ENCODE data around the gene MARCHF2. TPM values are rescaled to one million over a fixed set of nuclear protein-coding genes. Genes with fewer than 3 reads are reported as not detected.

Gene MARCHF2
- total and polyA plus RNA-seq, 4 donors: 50.1 to 70.5 (median 61.7) TPM

DNA sequence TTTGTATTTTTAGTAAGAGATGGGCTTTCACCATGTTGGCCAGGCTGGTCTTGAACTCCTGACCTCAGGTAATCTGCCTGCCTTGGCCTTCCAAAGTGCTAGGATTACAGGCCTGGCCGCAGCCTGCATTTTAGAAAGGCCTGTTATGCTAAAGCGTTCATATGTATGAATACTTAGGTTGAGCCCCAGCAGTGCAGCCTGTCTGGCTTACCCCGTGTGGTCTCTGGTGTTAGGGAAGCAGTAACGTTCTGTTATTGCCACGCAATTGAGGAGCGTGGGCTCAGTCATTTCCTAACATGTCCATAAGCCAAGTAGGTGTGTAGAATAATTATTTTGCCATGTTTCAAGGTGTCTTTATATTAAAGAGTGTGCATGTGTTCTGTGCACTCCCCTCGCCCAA is 46.0 kb downstream of the MARCHF2 start:
- ATAC-seq (ENCODE audit: low FRiP score) (no peak), DNase-seq (no peak)
- Histone ChIP-seq H3K9me3 (ENCODE audit: control insufficient read depth, low read length) (no peaks in the 10 kb centered on the region), H3K27ac (ENCODE audit: low read depth in 1 of 2, low read length in 2 of 2) (peak overlapping the region in 1 of 2 donors; percentile 46), H3K36me3 (ENCODE audit: control insufficient read depth in 1 of 2, insufficient read depth in 2 of 2, low read length in 1 of 2) (peaks cover 0 to 7% of the 10 kb centered on the region in 2 donors), H3K27me3 (ENCODE audit: control insufficient read depth in 1 of 2, insufficient read depth in 2 of 2, low read length in 1 of 2) (no peaks in the 10 kb centered on the region), H3K4me3 (ENCODE audit: low read length in 2 of 2) (no peak overlapping the region), H3K4me1 (ENCODE audit: control insufficient read depth in 1 of 2, insufficient read depth in 2 of 2, low read length in 2 of 2) (peaks cover 4 to 7% of the 10 kb centered on the region in 2 donors)
- intact Hi-C loops (cut with DNase I): no loop called here
- 27 to 35% methylated on average over 7 of the region's 7 CpGs for WGBS, 2 donors

DNA sequence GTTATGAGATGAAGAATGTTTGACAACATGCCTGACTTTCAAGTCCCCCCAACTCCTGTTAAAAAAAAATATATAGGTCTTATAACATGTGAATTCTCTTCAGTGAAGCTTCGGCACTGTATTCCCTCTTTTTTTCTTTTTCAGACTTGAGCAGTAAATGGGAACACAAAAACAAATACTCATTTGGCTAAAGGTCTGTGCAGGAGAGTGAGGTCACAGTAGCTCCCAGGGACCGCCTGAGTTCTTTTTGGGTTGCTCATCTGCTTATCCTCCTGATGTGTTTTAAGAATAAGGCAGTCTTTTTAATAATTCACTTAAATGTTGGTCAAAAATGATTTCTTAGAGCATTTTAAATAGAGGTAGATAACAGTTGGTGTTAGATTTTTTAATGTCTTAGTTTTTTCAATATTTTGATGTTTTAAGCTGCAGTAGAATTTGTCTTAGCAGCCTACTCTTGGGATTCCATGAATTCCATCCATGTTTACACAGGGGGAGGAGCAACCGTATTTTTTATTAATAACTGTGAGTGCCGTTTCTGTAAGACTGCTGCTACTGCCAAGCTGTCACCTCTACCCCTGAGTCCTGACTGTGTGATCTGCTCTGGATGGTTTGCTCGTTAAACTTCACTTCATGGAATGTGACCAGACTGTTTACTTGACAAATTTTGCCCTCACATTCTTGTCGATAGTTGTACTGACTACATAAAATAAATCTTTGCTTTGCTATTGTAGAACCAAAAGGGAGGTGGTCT is 46.6 kb downstream of the MARCHF2 start:
- 5 to 6% methylated on average over 6 of the region's 6 CpGs for WGBS, 2 donors
- H3K4me1 ChIP-seq (ENCODE audit: control insufficient read depth in 1 of 2, insufficient read depth in 2 of 2, low read length in 2 of 2): peaks cover 4% of the 10 kb centered on the region in 2 donors
- no peak overlapping the region for H3K4me3 ChIP-seq (ENCODE audit: low read length in 2 of 2)
- intact Hi-C loops (cut with DNase I): no loop called here
- H3K27me3 ChIP-seq (ENCODE audit: control insufficient read depth in 1 of 2, insufficient read depth in 2 of 2, low read length in 1 of 2): no peaks in the 10 kb centered on the region
- DNase-seq: no peak
- H3K9me3 ChIP-seq (ENCODE audit: control insufficient read depth, low read length): no peaks in the 10 kb centered on the region
- H3K27ac ChIP-seq (ENCODE audit: low read depth in 1 of 2, low read length in 2 of 2): peak overlapping the region; percentile 46 to 84
- no peak for ATAC-seq (ENCODE audit: low FRiP score)
- peaks cover 0 to 8% of the 10 kb centered on the region in 2 donors for H3K36me3 ChIP-seq (ENCODE audit: control insufficient read depth in 1 of 2, insufficient read depth in 2 of 2, low read length in 1 of 2)

DNA sequence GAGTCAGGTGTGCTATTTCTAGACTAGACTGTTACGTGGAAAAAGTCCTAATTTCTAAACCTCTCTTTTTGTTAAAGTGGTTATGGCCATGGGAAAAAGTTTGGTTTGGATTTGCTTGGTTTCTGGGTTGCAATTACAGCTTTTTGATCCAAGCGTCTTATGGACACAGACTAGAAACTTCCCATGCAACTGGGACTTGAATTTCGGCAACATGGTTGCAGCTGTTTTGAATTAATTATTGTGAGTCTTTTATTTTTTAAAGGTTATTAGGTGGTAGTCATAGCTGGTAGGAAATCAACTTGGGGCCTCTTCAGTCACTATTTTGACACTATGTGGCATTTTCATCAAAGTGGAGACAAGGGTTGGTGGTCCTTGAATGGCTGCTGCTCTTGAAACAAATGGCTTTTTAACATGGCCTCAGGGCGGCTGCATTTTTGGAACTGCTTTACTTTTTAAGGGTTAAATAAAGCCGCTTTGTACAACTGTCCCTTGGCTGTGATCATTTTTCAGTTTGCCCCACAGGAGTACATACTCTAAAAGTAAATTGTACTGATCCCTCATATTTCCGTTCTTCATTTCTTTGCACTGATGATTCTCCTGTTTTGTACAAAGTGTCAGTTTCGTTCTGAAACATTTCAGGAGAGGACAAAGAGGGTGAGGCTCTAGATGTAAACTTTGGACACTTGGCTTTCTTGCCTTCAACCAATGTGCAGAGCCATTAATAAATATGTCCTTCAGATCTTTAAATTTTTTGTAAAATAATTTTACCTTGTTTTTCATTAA is 47.6 kb downstream of the MARCHF2 start:
- WGBS, 2 donors: 64 to 68% methylated on average over 7 of the region's 7 CpGs
- ATAC-seq (ENCODE audit: low FRiP score): no peak
- peak overlapping the region in 1 of 2 donors; percentile 84 for H3K27ac ChIP-seq (ENCODE audit: low read depth in 1 of 2, low read length in 2 of 2)

DNA sequence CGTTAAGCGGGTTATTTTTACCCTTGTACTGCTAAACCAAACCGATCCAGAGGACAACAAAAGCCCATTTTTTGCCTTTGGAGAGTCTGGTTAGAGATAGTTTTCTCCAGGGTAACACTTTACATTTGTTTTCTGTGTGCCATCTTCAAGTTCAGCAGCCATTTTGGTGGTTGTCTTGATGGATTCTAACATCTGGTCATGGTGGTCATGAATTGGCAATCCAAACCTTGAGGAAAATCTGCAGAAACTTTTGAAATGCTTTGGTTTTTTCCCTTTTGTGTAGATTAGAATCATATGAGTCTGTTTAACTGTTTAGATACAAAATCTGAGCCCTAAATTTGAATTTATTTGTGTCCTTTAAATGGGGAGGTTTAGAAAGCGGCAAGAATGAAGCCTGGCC is 48.3 kb downstream of the MARCHF2 start:
- Histone ChIP-seq H3K4me3 (ENCODE audit: low read length in 2 of 2) (no peak overlapping the region), H3K36me3 (ENCODE audit: control insufficient read depth in 1 of 2, insufficient read depth in 2 of 2, low read length in 1 of 2) (peaks cover 0 to 11% of the 10 kb centered on the region in 2 donors), H3K27ac (ENCODE audit: low read depth in 1 of 2, low read length in 2 of 2) (no peak overlapping the region), H3K27me3 (ENCODE audit: control insufficient read depth in 1 of 2, insufficient read depth in 2 of 2, low read length in 1 of 2) (no peaks in the 10 kb centered on the region), H3K4me1 (ENCODE audit: control insufficient read depth in 1 of 2, insufficient read depth in 2 of 2, low read length in 2 of 2) (peaks cover 4% of the 10 kb centered on the region in 2 donors), H3K9me3 (ENCODE audit: control insufficient read depth, low read length) (no peaks in the 10 kb centered on the region)
- no peak for DNase-seq
- no peak for ATAC-seq (ENCODE audit: low FRiP score)
- 70 to 71% methylated on average over 3 to 4 of the region's 4 CpGs for WGBS, 2 donors
- intact Hi-C loops (cut with DNase I): no loop called here

More for the DNA sequence above, 47.6 kb downstream of the MARCHF2 start:
- intact Hi-C loops (cut with DNase I): no loop called here
- Histone ChIP-seq H3K36me3 (ENCODE audit: control insufficient read depth in 1 of 2, insufficient read depth in 2 of 2, low read length in 1 of 2) (peaks cover 0 to 13% of the 10 kb centered on the region in 2 donors), H3K4me3 (ENCODE audit: low read length in 2 of 2) (no peak overlapping the region), H3K4me1 (ENCODE audit: control insufficient read depth in 1 of 2, insufficient read depth in 2 of 2, low read length in 2 of 2) (peaks cover 4% of the 10 kb centered on the region in 2 donors), H3K27me3 (ENCODE audit: control insufficient read depth in 1 of 2, insufficient read depth in 2 of 2, low read length in 1 of 2) (no peaks in the 10 kb centered on the region), H3K9me3 (ENCODE audit: control insufficient read depth, low read length) (no peaks in the 10 kb centered on the region)
- DNase-seq: no peak

DNA sequence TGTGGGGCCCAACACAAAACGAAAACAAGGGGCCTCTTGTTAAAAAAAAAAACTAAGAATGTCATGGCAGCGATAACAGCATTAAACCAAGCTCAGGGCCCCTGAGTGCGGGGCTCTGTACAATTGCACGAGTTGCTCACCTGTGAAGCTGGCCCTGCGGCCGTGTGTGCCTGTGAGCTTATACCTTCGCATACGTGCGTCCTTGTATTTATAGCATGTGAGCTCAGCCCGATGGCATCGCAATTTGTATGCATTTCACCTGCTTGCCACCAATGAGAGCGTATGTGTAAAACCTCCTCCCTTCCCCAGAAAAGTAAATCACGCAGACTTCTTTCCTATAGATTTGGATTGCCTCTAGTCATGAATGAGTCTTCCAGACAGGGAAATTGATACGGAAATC is 48.8 kb downstream of the MARCHF2 start:
- Histone ChIP-seq H3K9me3 (ENCODE audit: control insufficient read depth, low read length) (no peaks in the 10 kb centered on the region), H3K4me1 (ENCODE audit: control insufficient read depth in 1 of 2, insufficient read depth in 2 of 2, low read length in 2 of 2) (peaks cover 4% of the 10 kb centered on the region in 2 donors), H3K27ac (ENCODE audit: low read depth in 1 of 2, low read length in 2 of 2) (no peak overlapping the region), H3K36me3 (ENCODE audit: control insufficient read depth in 1 of 2, insufficient read depth in 2 of 2, low read length in 1 of 2) (peaks cover 0 to 11% of the 10 kb centered on the region in 2 donors), H3K27me3 (ENCODE audit: control insufficient read depth in 1 of 2, insufficient read depth in 2 of 2, low read length in 1 of 2) (no peaks in the 10 kb centered on the region), H3K4me3 (ENCODE audit: low read length in 2 of 2) (no peak overlapping the region)
- intact Hi-C loops (cut with DNase I): no loop called here
- ATAC-seq (ENCODE audit: low FRiP score) (no peak), DNase-seq (no peak)
- WGBS, 2 donors: 83 to 84% methylated on average over 14 of the region's 14 CpGs

DNA sequence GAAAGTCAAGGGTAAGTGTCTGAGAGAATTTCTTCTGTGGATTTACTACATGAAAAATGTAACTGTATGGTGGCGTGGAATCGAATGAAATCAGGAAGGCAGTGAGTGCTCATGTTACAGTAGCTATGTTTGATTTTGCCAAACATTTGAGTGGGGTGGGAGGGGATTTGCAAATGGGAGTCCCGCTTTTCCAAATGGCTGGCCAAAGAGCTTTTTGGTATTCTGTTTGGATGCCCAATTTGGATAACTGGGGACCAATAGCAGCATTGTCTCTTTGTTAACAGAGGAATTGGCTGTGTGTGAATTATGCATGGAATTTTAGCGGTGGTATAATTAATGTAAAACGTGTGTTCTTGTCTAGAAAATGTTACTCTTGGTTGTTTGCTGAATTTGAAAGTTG is 49.5 kb downstream of the MARCHF2 start:
- no peaks in the 10 kb centered on the region for H3K27me3 ChIP-seq (ENCODE audit: control insufficient read depth in 1 of 2, insufficient read depth in 2 of 2, low read length in 1 of 2)
- H3K36me3 ChIP-seq (ENCODE audit: control insufficient read depth in 1 of 2, insufficient read depth in 2 of 2, low read length in 1 of 2): peaks cover 0 to 12% of the 10 kb centered on the region in 2 donors
- ATAC-seq (ENCODE audit: low FRiP score): no peak
- DNase-seq: no peak
- H3K4me3 ChIP-seq (ENCODE audit: low read length in 2 of 2): no peak overlapping the region
- WGBS, 2 donors: 72 to 73% methylated on average over 5 of the region's 5 CpGs
- H3K4me1 ChIP-seq (ENCODE audit: control insufficient read depth in 1 of 2, insufficient read depth in 2 of 2, low read length in 2 of 2): peaks cover 4% of the 10 kb centered on the region in 2 donors
- no peaks in the 10 kb centered on the region for H3K9me3 ChIP-seq (ENCODE audit: control insufficient read depth, low read length)
- no peak overlapping the region for H3K27ac ChIP-seq (ENCODE audit: low read depth in 1 of 2, low read length in 2 of 2)
- intact Hi-C loops (cut with DNase I): no loop called here

DNA sequence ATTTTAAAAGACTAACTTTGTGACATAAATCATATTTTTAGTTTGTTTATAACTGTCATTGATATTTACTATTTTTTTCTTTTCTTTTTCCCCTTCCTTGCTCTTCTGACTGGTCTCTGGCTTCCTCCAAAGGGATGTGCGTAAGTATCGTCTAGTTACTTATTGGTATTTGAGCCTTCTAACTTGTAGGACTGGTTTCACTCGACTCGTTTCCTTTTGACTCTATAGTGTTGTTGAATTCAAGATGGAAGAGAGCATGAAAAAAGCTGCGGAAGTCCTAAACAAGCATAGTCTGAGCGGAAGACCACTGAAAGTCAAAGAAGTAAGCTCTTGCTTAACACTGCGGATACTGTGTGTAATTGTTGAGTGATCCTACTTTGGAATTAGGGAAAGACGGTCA is 50.3 kb downstream of the MARCHF2 start:
- Histone ChIP-seq H3K27ac (ENCODE audit: low read depth in 1 of 2, low read length in 2 of 2) (no peak overlapping the region), H3K4me3 (ENCODE audit: low read length in 2 of 2) (no peak overlapping the region), H3K36me3 (ENCODE audit: control insufficient read depth in 1 of 2, insufficient read depth in 2 of 2, low read length in 1 of 2) (peaks cover 0 to 12% of the 10 kb centered on the region in 2 donors), H3K9me3 (ENCODE audit: control insufficient read depth, low read length) (no peaks in the 10 kb centered on the region), H3K27me3 (ENCODE audit: control insufficient read depth in 1 of 2, insufficient read depth in 2 of 2, low read length in 1 of 2) (no peaks in the 10 kb centered on the region), H3K4me1 (ENCODE audit: control insufficient read depth in 1 of 2, insufficient read depth in 2 of 2, low read length in 2 of 2) (peaks cover 1 to 4% of the 10 kb centered on the region in 2 donors)
- intact Hi-C loops (cut with DNase I): no loop called here
- no peak for ATAC-seq (ENCODE audit: low FRiP score)
- DNase-seq: no peak
- 91 to 92% methylated on average over 8 of the region's 8 CpGs for WGBS, 2 donors

DNA sequence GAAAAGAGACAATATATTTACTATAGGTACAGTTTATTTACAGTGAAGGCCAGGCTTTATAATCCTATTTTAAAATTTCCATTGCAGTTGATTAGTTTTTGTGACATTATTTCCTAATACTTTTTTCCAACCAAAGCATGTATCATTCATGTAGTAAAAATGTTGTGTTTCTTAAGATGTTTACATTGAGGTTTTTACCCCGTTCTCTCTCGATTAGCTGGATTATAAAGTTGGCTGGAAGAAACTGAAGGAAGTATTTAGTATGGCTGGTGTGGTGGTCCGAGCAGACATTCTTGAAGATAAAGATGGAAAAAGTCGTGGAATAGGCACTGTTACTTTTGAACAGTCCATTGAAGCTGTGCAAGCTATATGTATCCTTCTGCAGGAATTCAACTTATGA is 52.9 kb downstream of the MARCHF2 start:
- Histone ChIP-seq H3K27me3 (ENCODE audit: control insufficient read depth in 1 of 2, insufficient read depth in 2 of 2, low read length in 1 of 2) (no peaks in the 10 kb centered on the region), H3K27ac (ENCODE audit: low read depth in 1 of 2, low read length in 2 of 2) (no peak overlapping the region), H3K4me3 (ENCODE audit: low read length in 2 of 2) (no peak overlapping the region), H3K36me3 (ENCODE audit: control insufficient read depth in 1 of 2, insufficient read depth in 2 of 2, low read length in 1 of 2) (peaks cover 2 to 26% of the 10 kb centered on the region in 2 donors), H3K4me1 (ENCODE audit: control insufficient read depth in 1 of 2, insufficient read depth in 2 of 2, low read length in 2 of 2) (no peaks in the 10 kb centered on the region), H3K9me3 (ENCODE audit: control insufficient read depth, low read length) (no peaks in the 10 kb centered on the region)
- 86 to 90% methylated on average over 4 of the region's 4 CpGs for WGBS, 2 donors
- no peak for DNase-seq
- no peak for ATAC-seq (ENCODE audit: low FRiP score)
- intact Hi-C loops (cut with DNase I): no loop called here

Data from aorta (tissue), 5 donors.